Fibroblast of lung (primary cell): ENCODE measurements around the gene DPYD.

Source experiments
- EZH2 ChIP-seq: IDR thresholded peaks from 2 replicates; pipeline ENCODE4 v1.5.1; 2012; ENCODE audit warnings: low read length, control low read depth, mild to moderate bottlenecking; ENCODE audit errors: missing control alignments
- TF ChIP-seq, protein P1 (sequence below), 2 donors: IDR thresholded peaks in 1 of 2; conservative IDR thresholded peaks in 1 of 2; 1 replicate in 1 of 2; 2 replicates in 1 of 2; pipeline ENCODE4 v1.5.1; 2011 to 2012; ENCODE audit warnings: low read length in 2 of 2, control low read depth in 1 of 2, inconsistent platforms in 1 of 2, low read depth in 1 of 2, mild to moderate bottlenecking in 1 of 2

GRCh38 chr1:97743129-97743528, 177.7 kb downstream of the DPYD start:
- TF ChIP-seq, protein P1, sequence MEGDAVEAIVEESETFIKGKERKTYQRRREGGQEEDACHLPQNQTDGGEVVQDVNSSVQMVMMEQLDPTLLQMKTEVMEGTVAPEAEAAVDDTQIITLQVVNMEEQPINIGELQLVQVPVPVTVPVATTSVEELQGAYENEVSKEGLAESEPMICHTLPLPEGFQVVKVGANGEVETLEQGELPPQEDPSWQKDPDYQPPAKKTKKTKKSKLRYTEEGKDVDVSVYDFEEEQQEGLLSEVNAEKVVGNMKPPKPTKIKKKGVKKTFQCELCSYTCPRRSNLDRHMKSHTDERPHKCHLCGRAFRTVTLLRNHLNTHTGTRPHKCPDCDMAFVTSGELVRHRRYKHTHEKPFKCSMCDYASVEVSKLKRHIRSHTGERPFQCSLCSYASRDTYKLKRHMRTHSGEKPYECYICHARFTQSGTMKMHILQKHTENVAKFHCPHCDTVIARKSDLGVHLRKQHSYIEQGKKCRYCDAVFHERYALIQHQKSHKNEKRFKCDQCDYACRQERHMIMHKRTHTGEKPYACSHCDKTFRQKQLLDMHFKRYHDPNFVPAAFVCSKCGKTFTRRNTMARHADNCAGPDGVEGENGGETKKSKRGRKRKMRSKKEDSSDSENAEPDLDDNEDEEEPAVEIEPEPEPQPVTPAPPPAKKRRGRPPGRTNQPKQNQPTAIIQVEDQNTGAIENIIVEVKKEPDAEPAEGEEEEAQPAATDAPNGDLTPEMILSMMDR (conservative IDR thresholded peaks at IDR 0.05 in 1 of 2, IDR thresholded peaks at IDR 0.05 in 1 of 2; ENCODE audit: low read depth in 1 of 2, low read length in 2 of 2), result no peak
- no peak for TF ChIP-seq EZH2
